Adrenal gland (tissue), 12 donors: ENCODE results near the gene FAM50A. TPM values are rescaled to one million over a fixed set of nuclear protein-coding genes. Genes with fewer than 3 reads are reported as not detected.

ENCODE experiments used
- DNase-seq, 7 donors: peaks; one replicate each; pipeline ENCODE4 v3.0.0-alpha.2; 2019 to 2020
- H3K27ac ChIP-seq, 5 donors: fragments of 200-600 bp; sonication (generic) in 4 of 5; 1 replicate in 3 of 5; 2 replicates in 2 of 5; pipeline versions ENCODE4 v1.5.1 to v1.8.0; 2016 to 2020; ENCODE audit warnings: mild to moderate bottlenecking in 1 of 5
- H3K27me3 ChIP-seq: fragments of 200-600 bp; 2 replicates; pipeline ENCODE4 v1.8.0; 2021
- H3K36me3 ChIP-seq, 2 donors: fragments of 200-600 bp; replicated peaks in 1 of 2; 1 replicate in 1 of 2; 2 replicates in 1 of 2; pipeline versions ENCODE4 v1.5.1 to v1.8.0; 2018 to 2022
- H3K4me1 ChIP-seq, 2 donors: fragments of 200-600 bp; replicated peaks in 1 of 2; 1 replicate in 1 of 2; 2 replicates in 1 of 2; pipeline versions ENCODE4 v1.5.1 to v1.8.0; 2018 to 2021
- H3K4me3 ChIP-seq, 4 donors: fragments of 200-600 bp; sonication (generic) in 3 of 4; one replicate each; pipeline ENCODE4 v1.5.1; 2016 to 2018
- H3K9me3 ChIP-seq, 3 donors: fragments of 200-600 bp; sonication (generic) in 1 of 3; replicated peaks in 1 of 3; 1 replicate in 2 of 3; 2 replicates in 1 of 3; pipeline versions ENCODE4 v1.5.1 to v1.8.0; 2016 to 2021
- POLR2A ChIP-seq, 2 donors: fragments of 450-650 bp; IDR thresholded peaks; one replicate each; pipeline ENCODE4 v1.6.1; 2017; ENCODE audit warnings: antibody characterized with exemption in 2 of 2, mild to moderate bottlenecking in 2 of 2, moderate library complexity in 1 of 2
- WGBS, 4 donors: extraction: QIAGEN DNeasy Blood & Tissue Kit in 2 of 4; methylation state at CpG; one replicate each; pipeline versions ENCODE4 v1.1.5 to v1.1.7; 2013 to 2017; 5-methylcytosine and 5-hydroxymethylcytosine counted together
- intact Hi-C, 2 donors: fragments of 100-400 bp; cut with DNase I; formaldehyde crosslinking; loops; one replicate each; pipeline versions ENCODE4 v1.14.1 to v1.15.0; 2022 to 2023
- polyA plus RNA-seq, 3 donors: library from polyadenylated mRNA; stranded (reverse); fragments of 200-250 nt in 2 of 3; fragments of 350-450 nt in 1 of 3; fragmentation: Illumina TruSeq in 1 of 3; extraction: RNeasy Lipid Tissue Mini Kit (QIAGEN cat#74804) in 1 of 3; gene quantifications; one replicate each; pipeline ENCODE4 v1.2.3, GENCODE V29; 2013 to 2014
- total RNA-seq, 9 donors: library from RNA; depleted of rRNA in 4 of 9; stranded (reverse); fragments of >200 nt in 4 of 9; fragments of 120-200 nt in 1 of 9; fragmentation: NEBNext Ultra II Directional in 1 of 9; extraction: Animal tissue kit (Norgen Biotek cat#: 25700) in 1 of 9; gene quantifications; one replicate each; pipeline versions ENCODE4 v1.1.0 to v1.2.4, GENCODE V29; 2013 to 2023
- TF ChIP-seq, protein P1 (sequence below), 6 experiments: fragments of 450-650 bp in 4 of 6; fragments of 200-600 bp in 2 of 6; sonication (generic) in 1 of 6; IDR thresholded peaks; 1 replicate in 5 of 6; 2 replicates in 1 of 6; pipeline versions ENCODE4 v1.5.1 to v1.8.0; 2016 to 2021; ENCODE audit warnings: antibody characterized with exemption in 6 of 6, mild to moderate bottlenecking in 2 of 6, moderate library complexity in 1 of 6
- donor health status: healthy with polysubstance abuse.
- donor health status: Bipolar disorder and iron deficiency.
- donor health status: DM: yes; HTN: yes; CAD: no.
- donor health status: DM: no; HTN: no; CAD: no.
- donor health status: DM: no; HTN: no; CAD: no.
- donor health status: DM: yes; HTN: yes; CAD: no.

FAM50A gene
- total and polyA plus RNA-seq, 12 donors: 25.1 to 451 (median 59.4) TPM

DNA sequence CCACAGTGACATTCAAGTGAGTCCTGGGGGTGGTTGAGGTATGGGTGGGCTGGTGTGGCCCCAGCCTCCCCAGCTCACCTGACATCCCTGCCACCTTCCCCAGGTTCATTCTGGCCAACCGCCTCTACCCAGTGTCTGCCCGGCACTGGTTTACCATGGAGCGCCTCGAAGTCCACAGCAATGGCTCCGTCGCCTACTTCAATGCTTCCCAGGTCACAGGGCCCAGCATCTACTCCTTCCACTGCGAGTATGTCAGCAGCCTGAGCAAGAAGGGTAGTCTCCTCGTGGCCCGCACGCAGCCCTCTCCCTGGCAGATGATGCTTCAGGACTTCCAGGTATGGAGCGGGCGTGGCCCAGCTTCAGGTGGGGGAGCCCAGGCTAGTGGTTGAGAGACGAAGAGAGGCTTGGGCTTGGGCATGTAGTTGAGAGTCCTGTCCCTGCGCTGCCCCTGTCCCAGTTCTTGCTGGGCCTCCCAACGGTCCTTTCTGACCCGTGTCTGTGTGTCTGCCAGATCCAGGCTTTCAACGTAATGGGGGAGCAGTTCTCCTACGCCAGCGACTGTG lies 8.7 kb upstream of the FAM50A start:
- no peak overlapping the region for H3K4me3 ChIP-seq
- DNase-seq: no peak
- intact Hi-C loops: no loop called here
- TF ChIP-seq, protein P1, sequence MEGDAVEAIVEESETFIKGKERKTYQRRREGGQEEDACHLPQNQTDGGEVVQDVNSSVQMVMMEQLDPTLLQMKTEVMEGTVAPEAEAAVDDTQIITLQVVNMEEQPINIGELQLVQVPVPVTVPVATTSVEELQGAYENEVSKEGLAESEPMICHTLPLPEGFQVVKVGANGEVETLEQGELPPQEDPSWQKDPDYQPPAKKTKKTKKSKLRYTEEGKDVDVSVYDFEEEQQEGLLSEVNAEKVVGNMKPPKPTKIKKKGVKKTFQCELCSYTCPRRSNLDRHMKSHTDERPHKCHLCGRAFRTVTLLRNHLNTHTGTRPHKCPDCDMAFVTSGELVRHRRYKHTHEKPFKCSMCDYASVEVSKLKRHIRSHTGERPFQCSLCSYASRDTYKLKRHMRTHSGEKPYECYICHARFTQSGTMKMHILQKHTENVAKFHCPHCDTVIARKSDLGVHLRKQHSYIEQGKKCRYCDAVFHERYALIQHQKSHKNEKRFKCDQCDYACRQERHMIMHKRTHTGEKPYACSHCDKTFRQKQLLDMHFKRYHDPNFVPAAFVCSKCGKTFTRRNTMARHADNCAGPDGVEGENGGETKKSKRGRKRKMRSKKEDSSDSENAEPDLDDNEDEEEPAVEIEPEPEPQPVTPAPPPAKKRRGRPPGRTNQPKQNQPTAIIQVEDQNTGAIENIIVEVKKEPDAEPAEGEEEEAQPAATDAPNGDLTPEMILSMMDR (IDR thresholded peaks at IDR 0.05): no peak
- no peak for TF ChIP-seq POLR2A (IDR thresholded peaks at IDR 0.05)
- no peak overlapping the region for H3K27ac ChIP-seq
- 91 to 100% (median 94%) methylated on average over 1 to 19 of the region's 19 CpGs for WGBS, 4 donors
- H3K4me1 ChIP-seq: peaks cover 0 to 14% of the 10 kb centered on the region in 2 donors
- no peaks in the 10 kb centered on the region for H3K9me3 ChIP-seq
- H3K27me3 ChIP-seq: no peaks in the 10 kb centered on the region
- peaks cover 0 to 55% of the 10 kb centered on the region in 2 donors for H3K36me3 ChIP-seq

DNA sequence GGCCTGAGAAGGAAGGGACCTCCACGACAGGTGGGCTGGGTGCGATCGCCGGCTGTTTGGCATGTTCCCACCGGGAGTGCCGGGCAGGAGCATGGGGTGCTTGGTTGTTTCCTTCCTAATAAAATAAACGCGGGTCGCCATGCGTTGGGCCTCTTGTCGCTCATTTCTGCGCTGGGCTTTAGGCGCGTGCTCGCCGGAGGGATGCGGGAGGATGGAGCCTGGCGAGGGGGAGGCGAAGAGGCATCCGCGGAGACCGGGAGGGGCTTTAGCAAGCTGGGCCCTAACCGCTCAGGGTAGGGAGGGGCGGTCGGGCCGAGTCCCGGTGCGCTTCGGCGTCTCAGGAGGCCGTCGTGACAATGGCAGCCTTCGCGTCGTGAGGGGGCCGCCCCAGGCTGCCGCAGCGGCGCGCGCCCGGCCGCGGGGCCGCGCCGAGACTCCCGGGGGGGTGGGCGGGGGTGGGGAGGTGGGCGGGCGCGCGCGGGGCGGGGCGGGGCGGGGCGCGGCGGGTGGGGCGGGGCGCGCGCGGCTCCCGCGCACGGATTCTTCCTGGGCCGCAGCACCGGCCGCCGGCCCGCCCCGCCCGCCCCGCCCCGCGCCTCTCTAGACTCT lies 7.5 kb upstream of the FAM50A start:
- DNase-seq: peak in 1 of 7 donors; percentile 40
- H3K9me3 ChIP-seq: no peaks in the 10 kb centered on the region
- peak overlapping the region in 2 of 4 donors; percentile 32 to 71 for H3K4me3 ChIP-seq
- 9 to 48% (median 24%) methylated on average over 8 to 51 of the region's 78 CpGs for WGBS, 4 donors
- H3K36me3 ChIP-seq: peaks cover 0 to 68% of the 10 kb centered on the region in 2 donors
- H3K27me3 ChIP-seq: no peaks in the 10 kb centered on the region
- peak overlapping the region in 3 of 5 donors; percentile 70 to 95 (median 86) for H3K27ac ChIP-seq
- peaks cover 0 to 7% of the 10 kb centered on the region in 2 donors for H3K4me1 ChIP-seq
- TF ChIP-seq, protein P1 (IDR thresholded peaks at IDR 0.05): no peak
- TF ChIP-seq POLR2A (IDR thresholded peaks at IDR 0.05): no peak
- intact Hi-C loops: no loop called here

DNA sequence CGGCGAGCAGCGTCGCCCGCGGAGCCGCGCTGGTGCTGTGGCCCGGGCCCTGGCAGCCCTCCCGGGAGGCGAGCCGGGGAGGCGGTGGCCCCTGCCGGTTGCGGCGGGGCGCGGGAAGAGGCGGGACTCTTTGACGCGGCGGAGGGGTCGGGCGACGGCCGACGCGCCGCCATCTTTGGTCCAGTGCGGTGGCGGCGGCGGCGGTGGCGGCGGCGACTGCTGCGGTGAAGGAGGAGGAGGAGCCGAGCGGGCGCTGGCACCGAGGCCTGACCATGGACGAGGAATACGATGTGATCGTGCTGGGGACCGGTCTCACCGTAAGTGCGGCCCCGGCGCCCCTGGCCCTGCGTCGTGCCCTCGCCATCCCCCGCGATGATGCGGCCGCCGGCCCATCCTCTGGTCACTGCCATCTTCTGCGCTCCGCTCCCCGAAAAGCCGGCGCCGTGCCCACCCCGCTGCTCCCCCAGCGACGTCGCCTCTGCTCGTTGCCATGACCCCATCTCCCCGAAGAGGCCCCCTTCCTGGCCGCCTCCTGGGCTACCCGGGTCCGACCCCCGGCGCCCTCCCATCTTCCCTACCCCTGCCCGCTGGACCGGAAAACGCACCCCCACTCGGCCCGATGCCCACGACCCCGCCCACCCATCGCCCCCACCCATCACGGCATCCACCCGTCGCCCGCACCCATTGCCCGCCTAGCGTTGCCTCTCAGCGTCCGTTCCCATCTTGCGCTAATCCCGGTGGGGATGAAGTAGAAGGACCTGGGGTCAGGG lies 6.8 kb upstream of the FAM50A start, which contains the start of gene GDI1:
Gene GDI1, plus strand, starts transcription at position 172 of the 770 bp plus-strand sequence. Its CDS starts 101 bp downstream, at position 273.
- Histone ChIP-seq H3K4me3 (peak within 1 kb of the TSS in 3 of 4 donors; percentile 11 to 71 (median 32)), H3K9me3 (no peaks in the 10 kb centered on the region), H3K27ac (peak within 1 kb of the TSS in 3 of 5 donors; percentile 70 to 95 (median 86)), H3K36me3 (peaks cover 0 to 68% of the 10 kb centered on the region in 2 donors), H3K27me3 (no peaks in the 10 kb centered on the region), H3K4me1 (peaks cover 0 to 7% of the 10 kb centered on the region in 2 donors)
- peak in 3 of 7 donors; percentile 43 to 53 (median 48) for DNase-seq
- TF ChIP-seq, protein P1 (IDR thresholded peaks at IDR 0.05): no peak
- TF ChIP-seq POLR2A (IDR thresholded peaks at IDR 0.05): peak; percentile 21 to 41
- intact Hi-C loops: no loop called here
- 1 to 44% (median 33%) methylated on average over 28 to 85 of the region's 93 CpGs; no CpG with 5 or more reads in 1 of the 4 donors for WGBS, 4 donors
